Breast epithelium (tissue), 4 donors: ENCODE data around the gene USHBP1. TPM values are rescaled to one million over a fixed set of nuclear protein-coding genes. Genes with fewer than 3 reads are reported as not detected.

Experiments used
- DNase-seq, 2 donors: peaks; one replicate each; pipeline ENCODE4 v3.0.0-alpha.2; 2019; ENCODE audit warnings: low spot score in 2 of 2
- H3K27ac ChIP-seq, 2 donors: fragments of 200-600 bp; sonication (generic) in 1 of 2; one replicate each; pipeline ENCODE4 v1.5.1; 2016 to 2019; ENCODE audit warnings: mild to moderate bottlenecking in 1 of 2
- H3K27me3 ChIP-seq, 2 donors: fragments of 200-600 bp; sonication (generic) in 1 of 2; one replicate each; pipeline versions ENCODE4 v1.5.1 to v1.6.0; 2017 to 2019; ENCODE audit warnings: control low read depth in 1 of 2, mild to moderate bottlenecking in 1 of 2
- H3K36me3 ChIP-seq: fragments of 200-600 bp; one replicate; pipeline ENCODE4 v1.5.1; 2019
- H3K4me1 ChIP-seq, 2 donors: fragments of 200-600 bp; sonication (generic); one replicate each; pipeline ENCODE4 v1.5.1; 2016 to 2019; ENCODE audit warnings: control low read depth in 1 of 2
- H3K4me3 ChIP-seq, 3 donors: fragments of 200-600 bp; sonication (generic); 1 replicate in 2 of 3; 2 replicates in 1 of 3; pipeline ENCODE4 v1.5.1; 2016 to 2019; ENCODE audit warnings: mild to moderate bottlenecking in 3 of 3, moderate library complexity in 2 of 3
- H3K9me3 ChIP-seq, 2 donors: fragments of 200-600 bp; sonication (generic) in 1 of 2; one replicate each; pipeline ENCODE4 v1.5.1; 2016 to 2019; ENCODE audit warnings: control low read depth in 1 of 2
- POLR2A ChIP-seq: fragments of 450-650 bp; IDR thresholded peaks from one replicate; pipeline ENCODE4 v1.6.1; 2016; ENCODE audit warnings: antibody characterized with exemption, mild to moderate bottlenecking, moderate library complexity
- POLR2AphosphoS5 ChIP-seq, 3 donors: sonication (generic); formaldehyde crosslinking; IDR thresholded peaks; one replicate each; pipeline ENCODE4 v1.6.1; 2017; ENCODE audit warnings: antibody characterized with exemption in 3 of 3
- intact Hi-C: fragments of 100-400 bp; cut with DNase I; formaldehyde crosslinking; loops from one replicate; pipeline ENCODE4 v1.15.1; 2023; ENCODE audit warnings: low total_unique reads
- total RNA-seq, 3 donors: library from RNA; depleted of rRNA; stranded (reverse); fragments of >200 nt; gene quantifications; one replicate each; pipeline ENCODE4 v1.1.0, GENCODE V29; 2016
- TF ChIP-seq, protein P1 (sequence below), 3 donors: fragments of 450-650 bp; IDR thresholded peaks; one replicate each; pipeline ENCODE4 v1.5.1; 2016 to 2017; ENCODE audit warnings: antibody characterized with exemption in 3 of 3, mild to moderate bottlenecking in 3 of 3, moderate library complexity in 3 of 3

USHBP1 gene
- total RNA-seq, 3 donors from 2014 or later, result 5.8 to 8.8 (median 7.0) TPM

DNA sequence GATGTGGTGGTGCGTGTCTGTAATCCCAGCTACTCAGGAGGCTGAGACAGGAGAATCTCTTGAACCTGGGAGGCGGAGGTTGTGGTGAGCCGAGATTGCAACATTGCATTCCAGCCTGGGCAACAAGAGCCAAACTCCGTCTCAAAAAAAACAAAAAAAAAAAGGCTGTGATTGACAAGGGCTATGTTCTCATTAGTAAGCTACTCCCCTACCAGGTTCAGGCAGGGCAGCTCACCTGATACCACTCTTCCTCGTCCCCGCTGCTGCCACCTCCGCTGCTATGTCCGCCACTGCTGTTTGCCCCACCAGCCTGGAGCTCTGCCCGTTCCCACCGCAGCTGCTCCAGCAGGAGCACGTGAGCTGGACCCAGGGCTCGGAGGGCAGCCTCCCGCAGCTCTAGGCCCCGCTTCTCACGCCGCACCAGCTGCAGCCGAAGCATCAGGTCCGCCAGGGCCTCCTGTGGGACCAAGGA, 9.4 kb downstream of the USHBP1 start:
- no peaks in the 10 kb centered on the region for H3K27me3 ChIP-seq
- TF ChIP-seq POLR2A, result no peak
- H3K36me3 ChIP-seq, result no peaks in the 10 kb centered on the region
- no peaks in the 10 kb centered on the region for H3K4me1 ChIP-seq
- intact Hi-C loops, result no loop called here
- no peak for DNase-seq
- peaks cover 6 to 11% of the 10 kb centered on the region in 2 donors for H3K9me3 ChIP-seq
- no peak overlapping the region for H3K4me3 ChIP-seq
- no peak overlapping the region for H3K27ac ChIP-seq

DNA sequence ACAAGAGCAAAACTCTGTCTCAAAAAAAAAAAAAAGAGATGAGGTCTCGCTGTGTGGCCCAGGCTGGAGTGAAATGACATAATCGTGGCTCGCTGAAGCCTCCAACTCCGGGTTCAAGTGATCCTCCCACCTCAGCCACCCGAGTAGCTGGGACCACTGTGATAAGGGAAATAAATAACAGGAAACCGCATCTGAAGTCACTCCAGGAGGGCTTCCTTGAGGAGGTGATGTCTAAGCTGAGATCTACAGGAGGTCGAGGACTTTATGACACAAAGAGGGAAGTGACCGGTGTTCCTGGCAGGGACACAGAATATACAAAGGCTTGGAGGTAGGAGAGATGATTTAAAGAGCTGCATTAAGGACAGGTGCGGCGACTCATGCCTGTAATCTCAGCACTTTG, 9.9 kb downstream of the USHBP1 start:
- no peak overlapping the region for H3K27ac ChIP-seq
- H3K36me3 ChIP-seq, result no peaks in the 10 kb centered on the region
- intact Hi-C loops, result no loop called here
- no peak for DNase-seq
- TF ChIP-seq POLR2A, result no peak
- TF ChIP-seq POLR2AphosphoS5 (IDR thresholded peaks at IDR 0.05), result no peak
- TF ChIP-seq, protein P1, sequence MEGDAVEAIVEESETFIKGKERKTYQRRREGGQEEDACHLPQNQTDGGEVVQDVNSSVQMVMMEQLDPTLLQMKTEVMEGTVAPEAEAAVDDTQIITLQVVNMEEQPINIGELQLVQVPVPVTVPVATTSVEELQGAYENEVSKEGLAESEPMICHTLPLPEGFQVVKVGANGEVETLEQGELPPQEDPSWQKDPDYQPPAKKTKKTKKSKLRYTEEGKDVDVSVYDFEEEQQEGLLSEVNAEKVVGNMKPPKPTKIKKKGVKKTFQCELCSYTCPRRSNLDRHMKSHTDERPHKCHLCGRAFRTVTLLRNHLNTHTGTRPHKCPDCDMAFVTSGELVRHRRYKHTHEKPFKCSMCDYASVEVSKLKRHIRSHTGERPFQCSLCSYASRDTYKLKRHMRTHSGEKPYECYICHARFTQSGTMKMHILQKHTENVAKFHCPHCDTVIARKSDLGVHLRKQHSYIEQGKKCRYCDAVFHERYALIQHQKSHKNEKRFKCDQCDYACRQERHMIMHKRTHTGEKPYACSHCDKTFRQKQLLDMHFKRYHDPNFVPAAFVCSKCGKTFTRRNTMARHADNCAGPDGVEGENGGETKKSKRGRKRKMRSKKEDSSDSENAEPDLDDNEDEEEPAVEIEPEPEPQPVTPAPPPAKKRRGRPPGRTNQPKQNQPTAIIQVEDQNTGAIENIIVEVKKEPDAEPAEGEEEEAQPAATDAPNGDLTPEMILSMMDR (IDR thresholded peaks at IDR 0.05), result no peak
- H3K27me3 ChIP-seq, result no peaks in the 10 kb centered on the region
- H3K4me3 ChIP-seq, result no peak overlapping the region
- no peaks in the 10 kb centered on the region for H3K4me1 ChIP-seq
- peaks cover 6 to 7% of the 10 kb centered on the region in 2 donors for H3K9me3 ChIP-seq

DNA sequence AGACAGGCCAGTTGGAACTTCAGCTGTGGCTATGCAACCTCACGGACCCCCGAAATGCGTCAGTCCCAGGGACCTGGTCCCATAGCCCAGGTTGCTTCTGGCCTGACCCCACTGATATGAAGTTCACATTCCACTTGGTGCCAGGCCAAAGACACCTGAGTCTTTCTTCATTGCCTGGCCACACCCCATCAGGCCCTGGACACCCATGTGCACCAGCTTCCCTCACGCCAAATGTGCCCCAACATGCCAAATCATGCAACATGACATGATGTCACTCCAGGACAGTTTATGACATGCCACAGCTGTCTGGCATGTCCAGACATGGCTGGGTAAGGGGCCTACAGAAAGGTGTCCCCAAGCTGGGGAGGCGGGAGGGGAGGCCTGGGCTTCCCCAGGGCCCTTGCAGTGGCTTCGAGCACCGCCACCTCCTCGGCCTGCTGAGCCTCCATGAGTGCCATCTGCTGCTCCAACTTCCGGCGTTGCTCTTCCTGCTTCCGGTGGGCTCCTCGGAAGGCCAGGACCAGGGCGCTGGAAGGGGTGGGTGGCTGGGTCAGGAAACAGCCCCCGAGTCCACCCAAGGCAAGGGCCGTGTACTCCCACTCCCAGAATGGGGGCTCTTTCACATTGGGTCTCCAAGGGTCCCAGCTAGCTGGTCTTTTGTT, 14.5 kb downstream of the USHBP1 start:
- no peaks in the 10 kb centered on the region for H3K9me3 ChIP-seq
- H3K27me3 ChIP-seq, result no peaks in the 10 kb centered on the region
- TF ChIP-seq POLR2AphosphoS5 (IDR thresholded peaks at IDR 0.05) (no peak), POLR2A (no peak)
- TF ChIP-seq, protein P1 (IDR thresholded peaks at IDR 0.05), result no peak
- no peak overlapping the region for H3K27ac ChIP-seq
- H3K36me3 ChIP-seq, result no peaks in the 10 kb centered on the region
- H3K4me3 ChIP-seq, result no peak overlapping the region
- peaks cover 6 to 7% of the 10 kb centered on the region in 2 donors for H3K4me1 ChIP-seq
- DNase-seq, result no peak
- intact Hi-C loops, result no loop called here

DNA sequence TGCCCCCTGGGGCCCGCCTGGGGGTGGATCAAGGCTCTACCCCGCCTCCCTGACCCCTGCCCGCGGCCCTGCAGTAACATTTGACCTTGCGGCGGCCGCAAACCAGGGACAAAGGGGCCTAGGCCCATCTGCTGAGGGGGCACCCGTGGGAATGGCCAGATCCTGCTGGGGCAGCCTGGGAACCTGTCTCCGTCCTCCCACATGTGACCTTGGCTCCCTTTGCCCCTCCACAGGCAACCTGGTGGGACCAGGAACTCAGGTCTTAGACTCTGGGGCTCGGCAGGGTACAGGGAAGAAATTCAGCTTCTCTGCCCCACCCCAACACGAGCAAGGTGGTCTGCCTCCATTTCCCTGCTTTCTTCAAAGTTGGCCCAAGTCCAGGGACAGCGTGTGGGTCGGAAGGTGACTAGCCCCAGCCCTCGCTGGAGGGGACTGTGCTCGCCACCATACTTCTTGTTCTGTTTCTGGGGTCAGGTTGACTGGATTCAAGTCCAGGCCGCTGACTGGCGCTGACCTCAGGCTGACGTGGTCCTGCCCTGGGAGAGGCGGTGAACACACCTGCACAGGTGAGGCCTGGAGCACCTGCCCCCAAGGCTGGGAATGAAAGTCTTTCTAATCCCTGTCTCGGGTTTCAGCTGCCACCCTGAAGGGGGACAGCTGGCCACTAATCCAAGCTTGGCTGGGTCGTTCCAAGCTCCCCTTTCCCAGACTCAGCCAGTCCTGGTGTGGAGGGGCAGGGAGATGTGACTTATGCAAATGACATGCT, 16.4 kb downstream of the USHBP1 start:
- H3K4me3 ChIP-seq, result no peak overlapping the region
- H3K27me3 ChIP-seq, result no peaks in the 10 kb centered on the region
- peaks cover 6 to 7% of the 10 kb centered on the region in 2 donors for H3K4me1 ChIP-seq
- H3K36me3 ChIP-seq, result no peaks in the 10 kb centered on the region
- H3K9me3 ChIP-seq, result no peaks in the 10 kb centered on the region
- TF ChIP-seq, protein P1 (IDR thresholded peaks at IDR 0.05), result no peak
- TF ChIP-seq POLR2AphosphoS5 (IDR thresholded peaks at IDR 0.05), result no peak
- TF ChIP-seq POLR2A, result no peak
- no peak for DNase-seq
- intact Hi-C loops, result no loop called here
- H3K27ac ChIP-seq, result no peak overlapping the region

DNA sequence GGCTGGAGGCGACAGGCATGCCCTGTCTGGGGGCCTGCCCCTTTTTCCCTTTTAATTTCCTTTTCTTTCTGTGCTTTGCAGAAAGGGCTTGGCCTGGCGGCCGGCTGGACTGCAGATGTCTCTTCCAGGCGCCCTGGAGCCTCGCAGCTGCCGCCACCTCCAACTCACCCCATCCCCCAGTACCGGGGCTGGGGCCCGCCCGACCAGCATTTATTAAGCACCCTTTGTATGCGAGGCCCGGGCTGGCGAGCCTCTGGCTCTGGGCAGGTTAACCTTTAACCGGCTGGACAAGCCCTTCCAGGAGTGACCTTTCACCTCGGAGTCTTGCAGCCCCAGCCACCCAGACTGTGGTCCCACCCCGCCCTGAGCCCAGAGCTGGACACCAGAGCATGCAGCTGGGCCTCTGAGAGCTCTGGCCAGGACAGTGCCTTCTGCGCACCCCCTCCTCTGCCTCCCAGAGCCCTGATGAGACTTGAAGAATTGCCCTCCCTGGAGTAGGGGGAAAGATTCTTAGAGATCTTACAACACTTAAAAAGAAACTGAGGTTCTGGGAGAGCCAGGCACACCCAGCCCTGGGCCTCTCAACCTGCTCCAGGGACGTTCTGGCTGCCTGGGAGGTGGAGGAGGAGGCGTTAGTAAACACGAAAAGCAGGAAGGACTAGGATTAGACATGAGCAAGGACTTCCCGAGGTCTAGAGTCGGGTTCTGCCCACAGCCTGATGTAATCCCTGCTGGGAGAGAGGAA, 17.7 kb downstream of the USHBP1 start:
- TF ChIP-seq, protein P1 (IDR thresholded peaks at IDR 0.05), result no peak
- TF ChIP-seq POLR2A, result no peak
- no peak for TF ChIP-seq POLR2AphosphoS5 (IDR thresholded peaks at IDR 0.05)
- H3K4me1 ChIP-seq, result peaks cover 6 to 7% of the 10 kb centered on the region in 2 donors
- H3K36me3 ChIP-seq, result no peaks in the 10 kb centered on the region
- H3K9me3 ChIP-seq, result no peaks in the 10 kb centered on the region
- H3K4me3 ChIP-seq, result peak overlapping the region; percentile 49 to 86 (median 75)
- intact Hi-C loops, result no loop called here
- no peaks in the 10 kb centered on the region for H3K27me3 ChIP-seq
- no peak for DNase-seq
- peak overlapping the region; percentile 79 to 97 for H3K27ac ChIP-seq
